ENCODE data around the gene ATXN3L. TPM values are rescaled to one million over a fixed set of nuclear protein-coding genes. Genes with fewer than 3 reads are reported as not detected.
A peak's percentile ranks its signal among the peaks of the same experiment; 100 is the strongest.

The ATXN3L gene
- polyA plus RNA-seq (ENCODE audit: insufficient read length) = not detected

- DNase-seq = no peak
These were observed at the start of gene ATXN3L for GRCh38 chrX:13319953-13320352. Gene ATXN3L, minus strand, starts transcription at chrX:13320053. Its CDS starts 119 bp downstream, at chrX:13319934.

- DNase-seq = no peak
These were observed 49.6 kb upstream of the ATXN3L start for GRCh38 chrX:13369256-13370030.

- DNase-seq = no peak
These were observed 48.1 kb upstream of the ATXN3L start for GRCh38 chrX:13367950-13368349.

- no peak for DNase-seq
These were observed 46.8 kb upstream of the ATXN3L start for GRCh38 chrX:13366698-13367097.

GRCh38 chrX:13365161-13365560 lies 45.3 kb upstream of the ATXN3L start:
- DNase-seq = no peak

- DNase-seq = no peak
These were observed 44.5 kb upstream of the ATXN3L start for GRCh38 chrX:13364230-13364857.

- no peak for DNase-seq
These were observed 40.3 kb upstream of the ATXN3L start for GRCh38 chrX:13360146-13360545.

- DNase-seq = no peak
These were observed 38.1 kb upstream of the ATXN3L start for GRCh38 chrX:13357925-13358324.

GRCh38 chrX:13346646-13347045 lies 26.8 kb upstream of the ATXN3L start:
- DNase-seq = no peak

- DNase-seq = no peak
These were observed 25.6 kb upstream of the ATXN3L start for GRCh38 chrX:13345438-13345837.

- DNase-seq = no peak
These were observed 25.2 kb upstream of the ATXN3L start for GRCh38 chrX:13345037-13345436.

- no peak for DNase-seq
These were observed 21.7 kb upstream of the ATXN3L start for GRCh38 chrX:13341491-13342101.

GRCh38 chrX:13340182-13340791 lies 20.4 kb upstream of the ATXN3L start:
- DNase-seq = no peak

GRCh38 chrX:13339607-13340006 lies 19.8 kb upstream of the ATXN3L start:
- DNase-seq = no peak

- DNase-seq = peak; percentile 11
These were observed 19.2 kb upstream of the ATXN3L start for GRCh38 chrX:13338996-13339515.

GRCh38 chrX:13334491-13334890 lies 14.6 kb upstream of the ATXN3L start:
- no peak for DNase-seq

- no peak for DNase-seq
These were observed 10.6 kb upstream of the ATXN3L start for GRCh38 chrX:13330446-13330845.

GRCh38 chrX:13327666-13328065 lies 7.8 kb upstream of the ATXN3L start:
- no peak for DNase-seq

- DNase-seq = no peak
These were observed 3.4 kb upstream of the ATXN3L start for GRCh38 chrX:13323241-13323640.

- DNase-seq = no peak
These were observed 2.5 kb downstream of the ATXN3L start for GRCh38 chrX:13317366-13317765.

GRCh38 chrX:13311560-13311959 lies 8.3 kb downstream of the ATXN3L start:
- DNase-seq = no peak

- no peak for DNase-seq
These were observed 10.2 kb downstream of the ATXN3L start for GRCh38 chrX:13309631-13310030.

GRCh38 chrX:13307041-13307440 lies 12.8 kb downstream of the ATXN3L start:
- DNase-seq = no peak
